Stomach (tissue), 4 donors: ENCODE results near the gene NAALAD2.

Experiments
- EP300 ChIP-seq: sonication (generic); formaldehyde crosslinking; IDR thresholded peaks from one replicate; pipeline ENCODE4 v1.6.1; 2017; ENCODE audit warnings: antibody characterized with exemption
- POLR2AphosphoS5 ChIP-seq, 3 donors: sonication (generic); formaldehyde crosslinking; IDR thresholded peaks; one replicate each; pipeline ENCODE4 v1.6.1; 2016; ENCODE audit warnings: antibody characterized with exemption in 3 of 3
- TF ChIP-seq, protein P1 (sequence below), 7 experiments: fragments of 450-650 bp in 4 of 7; fragments of 200-600 bp in 3 of 7; sonication (generic) in 3 of 7; IDR thresholded peaks; one replicate each; pipeline ENCODE4 v1.5.1; 2016 to 2019; ENCODE audit warnings: antibody characterized with exemption in 7 of 7, control low read depth in 2 of 7, mild to moderate bottlenecking in 1 of 7

DNA sequence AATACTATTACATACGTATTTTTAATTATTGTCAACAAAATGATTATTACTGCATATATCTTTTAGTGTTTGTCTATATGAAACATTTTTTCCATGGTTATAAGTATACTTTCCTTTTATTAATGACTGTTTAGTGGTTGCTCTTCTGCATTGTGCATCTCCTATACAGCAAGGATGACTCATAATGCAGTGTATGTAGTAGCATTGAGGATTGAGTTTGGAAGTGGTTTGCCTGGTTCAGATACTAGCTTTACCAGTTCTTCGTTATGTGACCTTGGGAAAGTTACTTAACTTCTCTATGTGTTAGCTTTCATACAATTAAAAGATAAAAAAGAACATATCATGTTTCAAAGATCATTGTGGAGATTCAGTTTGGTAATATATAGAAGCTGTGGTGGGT is 44.3 kb downstream of the NAALAD2 start:
- no peak for TF ChIP-seq EP300
- TF ChIP-seq, protein P1, sequence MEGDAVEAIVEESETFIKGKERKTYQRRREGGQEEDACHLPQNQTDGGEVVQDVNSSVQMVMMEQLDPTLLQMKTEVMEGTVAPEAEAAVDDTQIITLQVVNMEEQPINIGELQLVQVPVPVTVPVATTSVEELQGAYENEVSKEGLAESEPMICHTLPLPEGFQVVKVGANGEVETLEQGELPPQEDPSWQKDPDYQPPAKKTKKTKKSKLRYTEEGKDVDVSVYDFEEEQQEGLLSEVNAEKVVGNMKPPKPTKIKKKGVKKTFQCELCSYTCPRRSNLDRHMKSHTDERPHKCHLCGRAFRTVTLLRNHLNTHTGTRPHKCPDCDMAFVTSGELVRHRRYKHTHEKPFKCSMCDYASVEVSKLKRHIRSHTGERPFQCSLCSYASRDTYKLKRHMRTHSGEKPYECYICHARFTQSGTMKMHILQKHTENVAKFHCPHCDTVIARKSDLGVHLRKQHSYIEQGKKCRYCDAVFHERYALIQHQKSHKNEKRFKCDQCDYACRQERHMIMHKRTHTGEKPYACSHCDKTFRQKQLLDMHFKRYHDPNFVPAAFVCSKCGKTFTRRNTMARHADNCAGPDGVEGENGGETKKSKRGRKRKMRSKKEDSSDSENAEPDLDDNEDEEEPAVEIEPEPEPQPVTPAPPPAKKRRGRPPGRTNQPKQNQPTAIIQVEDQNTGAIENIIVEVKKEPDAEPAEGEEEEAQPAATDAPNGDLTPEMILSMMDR (IDR thresholded peaks at IDR 0.05): no peak
- TF ChIP-seq POLR2AphosphoS5 (IDR thresholded peaks at IDR 0.05): no peak
